ENCODE results near the gene VWA5B1. TPM values are rescaled to one million over a fixed set of nuclear protein-coding genes. Genes with fewer than 3 reads are reported as not detected.

VWA5B1 gene
- total RNA-seq, 4 donors from 2014 or later: 0.16 TPM; not detected in 3

GRCh38 chr1:20317471-20317870 lies 26.8 kb downstream of the VWA5B1 start:
- DNase-seq (ENCODE audit: low spot score in 2 of 2): no peak
- Histone ChIP-seq H3K27ac (no peak overlapping the region), H3K4me3 (no peak overlapping the region), H3K9me3 (no peaks in the 10 kb centered on the region), H3K27me3 (peaks cover 31% of the 10 kb centered on the region), H3K4me1 (peaks cover 5% of the 10 kb centered on the region), H3K36me3 (no peaks in the 10 kb centered on the region)
- TF ChIP-seq CTCF (IDR thresholded peaks at IDR 0.05) (no peak), EP300 (IDR thresholded peaks at IDR 0.05) (no peak), POLR2A (IDR thresholded peaks at IDR 0.05) (no peak), POLR2AphosphoS5 (IDR thresholded peaks at IDR 0.05) (no peak)
- WGBS: 89% methylated on average over 11 of the region's 11 CpGs

GRCh38 chr1:20318521-20318920 lies 27.8 kb downstream of the VWA5B1 start:
- WGBS: 87% methylated on average over 13 of the region's 14 CpGs
- Histone ChIP-seq H3K36me3 (no peaks in the 10 kb centered on the region), H3K4me1 (peaks cover 5% of the 10 kb centered on the region), H3K9me3 (no peaks in the 10 kb centered on the region), H3K27me3 (peaks cover 31% of the 10 kb centered on the region), H3K4me3 (no peak overlapping the region), H3K27ac (no peak overlapping the region)
- DNase-seq (ENCODE audit: low spot score in 2 of 2): no peak
- TF ChIP-seq POLR2AphosphoS5 (IDR thresholded peaks at IDR 0.05) (no peak), EP300 (IDR thresholded peaks at IDR 0.05) (no peak), POLR2A (IDR thresholded peaks at IDR 0.05) (no peak), CTCF (IDR thresholded peaks at IDR 0.05) (no peak)

GRCh38 chr1:20318971-20319370 lies 28.3 kb downstream of the VWA5B1 start:
- H3K27ac ChIP-seq: no peak overlapping the region
- WGBS: 83% methylated on average over 3 of the region's 4 CpGs
- TF ChIP-seq EP300 (IDR thresholded peaks at IDR 0.05): no peak
- TF ChIP-seq POLR2A (IDR thresholded peaks at IDR 0.05): no peak
- TF ChIP-seq POLR2AphosphoS5 (IDR thresholded peaks at IDR 0.05): no peak
- TF ChIP-seq CTCF (IDR thresholded peaks at IDR 0.05): no peak
- H3K36me3 ChIP-seq: no peaks in the 10 kb centered on the region
- no peak overlapping the region for H3K4me3 ChIP-seq
- DNase-seq (ENCODE audit: low spot score in 2 of 2): no peak
- peaks cover 5% of the 10 kb centered on the region for H3K4me1 ChIP-seq
- H3K27me3 ChIP-seq: peaks cover 31% of the 10 kb centered on the region
- H3K9me3 ChIP-seq: no peaks in the 10 kb centered on the region

GRCh38 chr1:20319456-20320220 lies 29.0 kb downstream of the VWA5B1 start:
- Histone ChIP-seq H3K9me3 (no peaks in the 10 kb centered on the region), H3K4me3 (no peak overlapping the region), H3K36me3 (no peaks in the 10 kb centered on the region), H3K27me3 (peaks cover 31% of the 10 kb centered on the region), H3K4me1 (peaks cover 5% of the 10 kb centered on the region), H3K27ac (no peak overlapping the region)
- no peak for DNase-seq (ENCODE audit: low spot score in 2 of 2)
- no peak for TF ChIP-seq POLR2AphosphoS5 (IDR thresholded peaks at IDR 0.05)
- no peak for TF ChIP-seq EP300 (IDR thresholded peaks at IDR 0.05)
- TF ChIP-seq POLR2A (IDR thresholded peaks at IDR 0.05): no peak
- no peak for TF ChIP-seq CTCF (IDR thresholded peaks at IDR 0.05)
- 72% methylated on average over 10 of the region's 11 CpGs for WGBS

GRCh38 chr1:20320704-20321103 lies 30.0 kb downstream of the VWA5B1 start:
- Histone ChIP-seq H3K36me3 (no peaks in the 10 kb centered on the region), H3K27me3 (peaks cover 28% of the 10 kb centered on the region), H3K4me3 (no peak overlapping the region), H3K9me3 (no peaks in the 10 kb centered on the region), H3K27ac (no peak overlapping the region), H3K4me1 (peaks cover 11% of the 10 kb centered on the region)
- TF ChIP-seq EP300 (IDR thresholded peaks at IDR 0.05) (no peak), POLR2A (IDR thresholded peaks at IDR 0.05) (no peak), POLR2AphosphoS5 (IDR thresholded peaks at IDR 0.05) (no peak), CTCF (IDR thresholded peaks at IDR 0.05) (no peak)
- 78% methylated on average over 6 of the region's 6 CpGs for WGBS
- DNase-seq (ENCODE audit: low spot score in 2 of 2): no peak
